SK-N-MC (cell line): Measurements from ENCODE around the gene KRTAP29-1.
"Not testable (repeated sequence)": the region's sequence is repeated elsewhere in the genome, so short reads cannot be mapped to it uniquely, and the experiment has no call there.

Experiments
- DNase-seq: peaks from one replicate; pipeline ENCODE4 v3.0.0-alpha.2; 2011; ENCODE audit warnings: low read depth, low spot score
- H3K27ac ChIP-seq: fragments of 200-600 bp; sonication (generic); 2 replicates; pipeline ENCODE4 v1.5.1; 2016; ENCODE audit warnings: mixed run types
- H3K36me3 ChIP-seq: fragments of 200-600 bp; sonication (generic); 2 replicates; pipeline ENCODE4 v1.6.1; 2017; ENCODE audit warnings: antibody characterized with exemption, low read length, mixed read lengths; ENCODE audit not compliant: insufficient read depth
- H3K4me3 ChIP-seq: fragments of 200-600 bp; sonication (generic); 2 replicates; pipeline ENCODE4 v1.5.1; 2016
- H3K9ac ChIP-seq: fragments of 200-600 bp; sonication (generic); 2 replicates; pipeline ENCODE4 v1.8.0; 2017; ENCODE audit warnings: mixed run types, mixed read lengths; ENCODE audit not compliant: insufficient read length
- H3K9me3 ChIP-seq: fragments of 200-600 bp; sonication (generic); 2 replicates; pipeline ENCODE4 v1.6.1; 2017; ENCODE audit warnings: low read depth, mild to moderate bottlenecking, antibody characterized with exemption, low read length, moderate library complexity, mixed read lengths
- EZH2 ChIP-seq: fragments of 200-600 bp; sonication (generic); IDR thresholded peaks from one replicate; pipeline ENCODE4 v1.6.1; 2017; ENCODE audit warnings: antibody characterized with exemption
- FOXP2 ChIP-seq: optimal IDR thresholded peaks from 2 replicates; pipeline ENCODE3; 2011; ENCODE audit warnings: mild to moderate bottlenecking, moderate library complexity; ENCODE audit not compliant: insufficient read depth; ENCODE audit errors: extremely low read length, control extremely low read depth
- POLR2AphosphoS5 ChIP-seq: IDR thresholded peaks from 2 replicates; pipeline ENCODE4 v1.6.1; 2012; ENCODE audit warnings: mild to moderate bottlenecking, low read depth, low read length, borderline replicate concordance

KRTAP29-1 gene

GRCh38 chr17:41265078-41265477 lies 37.6 kb downstream of the KRTAP29-1 start, which contains the start of gene KRTAP9-6:
Gene KRTAP9-6 (plus strand): TSS chr17:41265378. CDS start chr17:41265378, 0 bp downstream.
- Histone ChIP-seq H3K9me3 (no peaks in the 10 kb centered on the region), H3K9ac (no peak within 1 kb of the TSS), H3K36me3 (no peaks in the 10 kb centered on the region), H3K27ac (no peak within 1 kb of the TSS), H3K4me3 (no peak within 1 kb of the TSS)
- no peak for DNase-seq
- TF ChIP-seq FOXP2 (no peak), POLR2AphosphoS5 (no peak), EZH2 (no peak)

DNA sequence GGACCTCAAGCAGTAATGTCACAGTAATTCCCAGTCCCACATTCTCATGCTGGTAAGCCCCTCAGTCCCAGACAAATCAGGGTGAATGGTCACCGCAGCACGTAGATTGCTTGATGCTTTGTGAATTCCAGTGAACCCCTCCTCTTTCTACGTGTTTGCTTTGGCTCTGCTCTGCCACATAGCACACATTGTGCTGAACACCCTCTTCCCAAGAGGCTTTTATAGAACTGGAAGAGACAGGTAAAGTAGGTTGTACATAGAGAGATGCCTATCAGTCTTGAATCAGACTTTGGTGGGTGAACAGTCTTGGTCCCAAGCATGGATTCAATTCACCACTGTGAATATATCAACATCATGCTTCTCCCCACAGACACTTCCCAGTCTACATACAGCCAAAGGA lies 38.1 kb downstream of the KRTAP29-1 start:
- H3K9me3 ChIP-seq, result no peaks in the 10 kb centered on the region
- no peak overlapping the region for H3K27ac ChIP-seq
- TF ChIP-seq EZH2 (no peak), POLR2AphosphoS5 (no peak), FOXP2 (no peak)
- no peak for DNase-seq
- no peaks in the 10 kb centered on the region for H3K36me3 ChIP-seq
- no peak overlapping the region for H3K9ac ChIP-seq
- no peak overlapping the region for H3K4me3 ChIP-seq

DNA sequence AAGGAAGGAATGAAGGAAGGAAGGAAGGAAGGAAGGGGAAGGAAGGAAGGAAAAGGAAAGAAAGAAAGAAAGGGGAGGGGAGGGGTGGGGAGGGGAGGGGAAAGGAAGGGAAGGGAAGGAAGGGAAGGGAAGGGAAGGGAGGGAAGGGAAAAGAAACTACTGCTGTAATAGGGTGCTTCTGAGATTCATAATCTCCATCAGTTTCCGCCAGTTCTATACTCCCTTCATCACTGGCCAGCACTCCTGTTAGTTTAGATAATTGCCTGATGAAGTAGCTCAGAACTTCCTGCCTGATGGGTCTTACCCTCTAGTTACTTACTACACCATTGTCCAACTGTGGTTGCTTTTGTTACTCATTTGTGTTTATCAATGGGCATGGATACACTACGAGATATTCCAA lies 39.4 kb downstream of the KRTAP29-1 start:
- TF ChIP-seq EZH2 (no peak), POLR2AphosphoS5 (no peak), FOXP2 (no peak)
- no peaks in the 10 kb centered on the region for H3K9me3 ChIP-seq
- no peak overlapping the region for H3K27ac ChIP-seq
- no peak for DNase-seq
- H3K4me3 ChIP-seq, result no peak overlapping the region
- no peak overlapping the region for H3K9ac ChIP-seq
- no peaks in the 10 kb centered on the region for H3K36me3 ChIP-seq

GRCh38 chr17:41258406-41258805 lies 44.2 kb downstream of the KRTAP29-1 start:
- H3K9ac ChIP-seq, result no peak overlapping the region
- DNase-seq, result no peak
- no peaks in the 10 kb centered on the region for H3K9me3 ChIP-seq
- TF ChIP-seq FOXP2, result no peak
- TF ChIP-seq EZH2, result no peak
- no peak for TF ChIP-seq POLR2AphosphoS5
- H3K36me3 ChIP-seq, result no peaks in the 10 kb centered on the region
- no peak overlapping the region for H3K27ac ChIP-seq
- H3K4me3 ChIP-seq, result no peak overlapping the region

- H3K9me3 ChIP-seq, result no peaks in the 10 kb centered on the region
- H3K36me3 ChIP-seq, result no peaks in the 10 kb centered on the region
- no peak overlapping the region for H3K27ac ChIP-seq
- no peak for TF ChIP-seq POLR2AphosphoS5
- DNase-seq, result no peak
- H3K4me3 ChIP-seq, result no peak overlapping the region
- H3K9ac ChIP-seq, result no peak overlapping the region
Observed at GRCh38 chr17:41256291-41256685, 46.4 kb downstream of the KRTAP29-1 start.

GRCh38 chr17:41255381-41256290 lies 47.0 kb downstream of the KRTAP29-1 start, which contains the start of gene KRTAP9-9:
Gene KRTAP9-9 (plus strand): TSS chr17:41255384.
- H3K4me3 ChIP-seq, H3K36me3 ChIP-seq, H3K9me3 ChIP-seq, DNase-seq, H3K27ac ChIP-seq, H3K9ac ChIP-seq: not testable (repeated sequence)

DNA sequence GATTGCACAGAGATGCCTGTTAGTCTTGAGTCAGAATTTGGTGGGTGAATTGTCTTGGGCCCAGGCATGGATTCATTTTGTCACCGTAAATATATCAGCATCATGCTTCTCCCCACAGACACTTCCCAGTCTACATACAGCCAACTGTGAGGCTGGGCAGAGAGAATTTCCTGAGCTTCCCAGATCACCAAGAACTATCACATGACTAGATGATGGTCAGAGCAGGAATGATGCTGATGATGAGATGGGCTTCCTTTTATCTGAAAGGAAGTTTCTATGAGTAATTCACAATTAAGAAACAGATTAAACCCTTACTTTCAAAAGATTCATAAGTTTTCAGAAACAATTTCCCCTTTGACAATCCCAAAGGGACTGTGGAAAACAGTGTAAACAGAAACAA lies 47.8 kb downstream of the KRTAP29-1 start:
- TF ChIP-seq FOXP2 (no peak), POLR2AphosphoS5 (no peak), EZH2 (no peak)
- Histone ChIP-seq H3K9me3 (no peaks in the 10 kb centered on the region), H3K27ac (no peak overlapping the region), H3K36me3 (no peaks in the 10 kb centered on the region), H3K4me3 (no peak overlapping the region), H3K9ac (no peak overlapping the region)
- DNase-seq, result no peak
